HEK293 (cell line): ENCODE results near the gene PAPLN.

Experiments
- REST ChIP-seq: fragments of 450-650 bp; formaldehyde crosslinking; IDR thresholded peaks from 2 replicates; pipeline ENCODE4 v1.5.1; 2016; ENCODE audit warnings: missing biosample characterization, missing genetic modification characterization
- SP2 ChIP-seq: fragments of 450-650 bp; formaldehyde crosslinking; IDR thresholded peaks from 2 replicates; pipeline ENCODE4 v1.5.1; 2016; ENCODE audit warnings: missing biosample characterization, missing genetic modification characterization
- ZNF449 ChIP-seq: fragments of 450-650 bp; formaldehyde crosslinking; IDR thresholded peaks from 2 replicates; pipeline ENCODE4 v1.5.1; 2017; ENCODE audit warnings: missing biosample characterization, mild to moderate bottlenecking, missing genetic modification characterization, moderate library complexity
- TF ChIP-seq, protein P1 (sequence below): fragments of 450-650 bp; formaldehyde crosslinking; IDR thresholded peaks from 2 replicates; pipeline ENCODE4 v1.5.1; 2016; ENCODE audit warnings: missing biosample characterization, missing genetic modification characterization

DNA sequence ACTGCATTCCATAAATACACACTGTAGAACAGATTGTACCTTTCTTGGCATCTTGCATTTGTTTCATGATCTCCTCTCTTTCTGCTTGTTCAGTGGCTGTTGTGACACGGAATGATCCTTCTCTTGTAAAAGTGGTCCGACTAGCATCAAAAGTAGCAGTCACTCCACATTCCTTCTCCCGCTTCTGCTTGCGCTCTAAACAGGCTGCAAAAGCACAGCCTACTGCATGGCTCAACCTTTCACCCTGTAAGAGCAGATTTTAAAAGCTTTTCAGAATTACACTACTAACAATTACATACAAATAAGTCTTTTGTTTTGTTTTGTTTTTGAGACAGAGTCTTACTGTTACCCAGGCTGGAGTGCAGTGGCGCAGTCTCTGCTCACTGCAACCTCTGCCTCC is 49.8 kb downstream of the PAPLN start:
- TF ChIP-seq SP2 (tag by site-specific recombination) (no peak), ZNF449 (no peak), REST (tag by site-specific recombination) (no peak)
- TF ChIP-seq, protein P1, sequence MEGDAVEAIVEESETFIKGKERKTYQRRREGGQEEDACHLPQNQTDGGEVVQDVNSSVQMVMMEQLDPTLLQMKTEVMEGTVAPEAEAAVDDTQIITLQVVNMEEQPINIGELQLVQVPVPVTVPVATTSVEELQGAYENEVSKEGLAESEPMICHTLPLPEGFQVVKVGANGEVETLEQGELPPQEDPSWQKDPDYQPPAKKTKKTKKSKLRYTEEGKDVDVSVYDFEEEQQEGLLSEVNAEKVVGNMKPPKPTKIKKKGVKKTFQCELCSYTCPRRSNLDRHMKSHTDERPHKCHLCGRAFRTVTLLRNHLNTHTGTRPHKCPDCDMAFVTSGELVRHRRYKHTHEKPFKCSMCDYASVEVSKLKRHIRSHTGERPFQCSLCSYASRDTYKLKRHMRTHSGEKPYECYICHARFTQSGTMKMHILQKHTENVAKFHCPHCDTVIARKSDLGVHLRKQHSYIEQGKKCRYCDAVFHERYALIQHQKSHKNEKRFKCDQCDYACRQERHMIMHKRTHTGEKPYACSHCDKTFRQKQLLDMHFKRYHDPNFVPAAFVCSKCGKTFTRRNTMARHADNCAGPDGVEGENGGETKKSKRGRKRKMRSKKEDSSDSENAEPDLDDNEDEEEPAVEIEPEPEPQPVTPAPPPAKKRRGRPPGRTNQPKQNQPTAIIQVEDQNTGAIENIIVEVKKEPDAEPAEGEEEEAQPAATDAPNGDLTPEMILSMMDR (tag by site-specific recombination), result no peak
